Transverse colon (tissue), 4 donors: Measurements from ENCODE around the gene KCNF1.

Source experiments
- CTCF ChIP-seq, 5 experiments: fragments of 200-600 bp in 3 of 5; fragments of 450-650 bp in 2 of 5; sonication (generic) in 3 of 5; IDR thresholded peaks; 1 replicate in 2 of 5; 2 replicates in 3 of 5; pipeline ENCODE4 v1.5.1; 2016 to 2017; ENCODE audit warnings: antibody characterized with exemption in 5 of 5, inconsistent platforms in 3 of 5, mild to moderate bottlenecking in 2 of 5, moderate library complexity in 1 of 5
- POLR2A ChIP-seq: fragments of 450-650 bp; IDR thresholded peaks from one replicate; pipeline ENCODE4 v1.6.1; 2016; ENCODE audit warnings: antibody characterized with exemption, mild to moderate bottlenecking, moderate library complexity
- POLR2AphosphoS5 ChIP-seq, 3 donors: sonication (generic); formaldehyde crosslinking; IDR thresholded peaks; one replicate each; pipeline ENCODE4 v1.6.1; 2016; ENCODE audit warnings: antibody characterized with exemption in 3 of 3

GRCh38 chr2:10895231-10895630, 16.5 kb upstream of the KCNF1 start:
- TF ChIP-seq POLR2A (no peak), CTCF (IDR thresholded peaks at IDR 0.05) (no peak), POLR2AphosphoS5 (IDR thresholded peaks at IDR 0.05) (no peak)
